Endothelial cell (in vitro differentiated cells): ENCODE results near the gene RUNX3. TPM values are rescaled to one million over a fixed set of nuclear protein-coding genes. Genes with fewer than 3 reads are reported as not detected.

Experiments
- DNase-seq: peaks from one replicate; pipeline ENCODE4 v3.0.0; 2021; ENCODE audit warnings: low spot score
- H3K27ac Mint-ChIP-seq: one replicate; pipeline ENCODE4 v1.8.0; 2021; ENCODE audit warnings: mixed read lengths, inconsistent platforms; ENCODE audit not compliant: unreplicated experiment
- H3K27me3 Mint-ChIP-seq: one replicate; pipeline ENCODE4 v1.8.0; 2021; ENCODE audit warnings: mild to moderate bottlenecking, moderate library complexity, mixed read lengths, inconsistent platforms; ENCODE audit not compliant: unreplicated experiment
- H3K36me3 Mint-ChIP-seq: one replicate; pipeline ENCODE4 v1.8.0; 2021; ENCODE audit warnings: mild to moderate bottlenecking, low read depth, mixed read lengths, inconsistent platforms; ENCODE audit not compliant: unreplicated experiment
- H3K4me1 Mint-ChIP-seq: one replicate; pipeline ENCODE4 v1.8.0; 2021; ENCODE audit warnings: mild to moderate bottlenecking, mixed read lengths, inconsistent platforms; ENCODE audit not compliant: unreplicated experiment
- H3K4me3 Mint-ChIP-seq: one replicate; pipeline ENCODE4 v1.8.0; 2021; ENCODE audit warnings: mild to moderate bottlenecking, mixed read lengths, inconsistent platforms; ENCODE audit not compliant: unreplicated experiment
- H3K9me3 Mint-ChIP-seq: one replicate; pipeline ENCODE4 v1.8.0; 2021; ENCODE audit warnings: mixed read lengths, inconsistent platforms; ENCODE audit not compliant: unreplicated experiment
- total RNA-seq: library from RNA; stranded (reverse); fragmentation: NEBNext Ultra II Directional; extraction: Animal tissue kit (Norgen Biotek cat#: 25700); gene quantifications from one replicate; pipeline ENCODE4 v1.2.1, GENCODE V29; 2021; ENCODE audit not compliant: unreplicated experiment
- TF ChIP-seq, protein P1 (sequence below): fragments of 200-600 bp; sonication (generic); IDR thresholded peaks from one replicate; pipeline ENCODE4 v1.5.0; 2021; ENCODE audit warnings: antibody characterized with exemption; ENCODE audit not compliant: unreplicated experiment

RUNX3 gene
- total RNA-seq, 1 donor from 2014 or later: 1.8 TPM

DNA sequence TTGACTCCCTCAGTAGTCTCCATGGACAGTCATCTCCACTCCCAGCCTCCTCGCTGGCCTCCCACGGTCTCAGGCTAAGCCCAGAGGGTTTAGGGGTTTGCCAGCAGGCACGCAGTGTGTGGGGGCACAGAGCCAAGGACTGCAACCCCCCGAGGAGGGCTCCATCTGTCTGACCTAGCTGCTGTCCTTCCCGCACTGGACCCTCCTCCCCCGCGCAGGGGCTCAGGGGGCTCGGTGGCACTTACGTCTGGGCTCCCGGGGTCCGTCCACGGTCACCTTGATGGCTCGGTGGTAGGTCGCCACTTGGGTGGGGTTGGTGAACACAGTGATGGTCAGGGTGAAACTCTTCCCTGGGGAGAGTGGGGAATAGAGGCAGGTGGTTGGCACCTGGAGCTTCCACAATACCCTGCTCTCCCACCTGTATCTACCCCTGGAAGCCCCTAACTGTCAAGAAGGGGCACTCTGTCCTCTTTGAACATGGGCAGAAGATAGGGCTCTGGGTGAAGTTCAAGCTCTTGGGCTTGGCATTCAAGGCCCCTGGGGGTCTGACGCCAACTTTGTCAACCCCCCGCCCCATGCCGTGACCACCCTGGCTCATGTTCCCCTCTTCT is 11.0 kb downstream of the RUNX3 start:
- no peak for DNase-seq
- Mint-ChIP-seq H3K4me3 (no peak overlapping the region), H3K27ac (no peak overlapping the region)

DNA sequence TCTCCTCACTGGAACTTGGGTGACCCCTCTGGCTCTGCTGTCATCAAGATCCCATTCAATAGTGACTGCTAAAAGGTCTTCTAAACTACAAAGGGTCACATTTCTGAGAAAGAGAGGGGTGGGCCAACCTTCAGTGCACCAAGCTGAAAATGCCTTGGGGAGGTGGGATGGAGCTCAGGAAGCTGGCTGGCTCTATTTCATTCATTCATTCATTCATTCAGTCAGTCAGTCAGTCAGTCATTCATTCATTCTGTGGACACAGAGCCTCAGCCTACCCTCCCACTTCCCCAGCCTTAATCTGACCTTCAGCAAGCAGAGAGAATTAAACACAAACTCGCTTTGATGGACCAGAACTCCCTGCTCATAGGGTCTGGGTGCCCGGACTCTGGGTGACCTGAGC is 11.7 kb downstream of the RUNX3 start:
- Mint-ChIP-seq H3K4me3 (no peak overlapping the region), H3K9me3 (no peaks in the 10 kb centered on the region), H3K27me3 (peaks cover 2% of the 10 kb centered on the region), H3K4me1 (peaks cover 16% of the 10 kb centered on the region), H3K27ac (no peak overlapping the region), H3K36me3 (no peaks in the 10 kb centered on the region)
- TF ChIP-seq, protein P1, sequence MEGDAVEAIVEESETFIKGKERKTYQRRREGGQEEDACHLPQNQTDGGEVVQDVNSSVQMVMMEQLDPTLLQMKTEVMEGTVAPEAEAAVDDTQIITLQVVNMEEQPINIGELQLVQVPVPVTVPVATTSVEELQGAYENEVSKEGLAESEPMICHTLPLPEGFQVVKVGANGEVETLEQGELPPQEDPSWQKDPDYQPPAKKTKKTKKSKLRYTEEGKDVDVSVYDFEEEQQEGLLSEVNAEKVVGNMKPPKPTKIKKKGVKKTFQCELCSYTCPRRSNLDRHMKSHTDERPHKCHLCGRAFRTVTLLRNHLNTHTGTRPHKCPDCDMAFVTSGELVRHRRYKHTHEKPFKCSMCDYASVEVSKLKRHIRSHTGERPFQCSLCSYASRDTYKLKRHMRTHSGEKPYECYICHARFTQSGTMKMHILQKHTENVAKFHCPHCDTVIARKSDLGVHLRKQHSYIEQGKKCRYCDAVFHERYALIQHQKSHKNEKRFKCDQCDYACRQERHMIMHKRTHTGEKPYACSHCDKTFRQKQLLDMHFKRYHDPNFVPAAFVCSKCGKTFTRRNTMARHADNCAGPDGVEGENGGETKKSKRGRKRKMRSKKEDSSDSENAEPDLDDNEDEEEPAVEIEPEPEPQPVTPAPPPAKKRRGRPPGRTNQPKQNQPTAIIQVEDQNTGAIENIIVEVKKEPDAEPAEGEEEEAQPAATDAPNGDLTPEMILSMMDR: no peak
- no peak for DNase-seq

More for the DNA sequence above, 11.0 kb downstream of the RUNX3 start:
- Mint-ChIP-seq H3K36me3 (no peaks in the 10 kb centered on the region), H3K4me1 (peaks cover 16% of the 10 kb centered on the region), H3K27me3 (peaks cover 2% of the 10 kb centered on the region), H3K9me3 (no peaks in the 10 kb centered on the region)
- TF ChIP-seq, protein P1: no peak

DNA sequence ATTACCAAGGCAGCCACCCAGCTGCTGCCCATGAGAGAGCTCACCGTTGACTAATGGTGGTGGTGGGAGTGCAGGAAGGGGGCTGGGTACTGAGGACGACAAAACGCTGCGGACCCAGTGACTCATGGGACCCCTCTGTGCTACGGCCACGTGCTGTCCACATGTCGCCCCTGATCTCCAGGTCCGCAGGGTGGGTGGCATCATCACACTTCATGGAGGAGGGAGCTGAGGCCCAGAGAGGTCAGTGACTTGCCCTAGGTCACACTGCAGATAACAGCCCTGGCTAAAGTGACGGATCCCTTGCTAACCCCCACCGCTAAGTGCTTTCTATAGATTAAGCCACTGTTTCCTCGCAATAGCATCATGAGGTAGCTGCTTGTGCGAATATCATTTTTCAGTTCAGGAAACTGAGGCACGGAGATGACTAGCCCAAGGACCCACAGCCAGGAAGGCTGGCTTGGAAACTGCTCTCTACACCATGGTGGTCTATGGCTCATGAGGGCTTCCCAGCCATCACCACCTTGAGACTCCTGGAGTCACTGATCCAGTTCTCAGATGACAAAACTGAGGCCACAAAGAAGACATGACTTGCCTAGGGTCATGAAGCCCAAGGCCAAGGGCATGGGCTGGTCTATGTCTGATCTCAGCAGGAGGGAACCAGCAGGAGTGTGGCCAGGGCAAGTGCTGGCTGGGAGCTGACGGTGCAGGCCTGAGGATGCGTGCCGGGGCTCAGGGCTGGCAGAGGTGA is 12.6 kb downstream of the RUNX3 start:
- Mint-ChIP-seq H3K27ac (no peak overlapping the region), H3K27me3 (peaks cover 2% of the 10 kb centered on the region), H3K4me3 (no peak overlapping the region), H3K9me3 (no peaks in the 10 kb centered on the region), H3K36me3 (no peaks in the 10 kb centered on the region), H3K4me1 (peaks cover 16% of the 10 kb centered on the region)
- DNase-seq: no peak
- TF ChIP-seq, protein P1: no peak

DNA sequence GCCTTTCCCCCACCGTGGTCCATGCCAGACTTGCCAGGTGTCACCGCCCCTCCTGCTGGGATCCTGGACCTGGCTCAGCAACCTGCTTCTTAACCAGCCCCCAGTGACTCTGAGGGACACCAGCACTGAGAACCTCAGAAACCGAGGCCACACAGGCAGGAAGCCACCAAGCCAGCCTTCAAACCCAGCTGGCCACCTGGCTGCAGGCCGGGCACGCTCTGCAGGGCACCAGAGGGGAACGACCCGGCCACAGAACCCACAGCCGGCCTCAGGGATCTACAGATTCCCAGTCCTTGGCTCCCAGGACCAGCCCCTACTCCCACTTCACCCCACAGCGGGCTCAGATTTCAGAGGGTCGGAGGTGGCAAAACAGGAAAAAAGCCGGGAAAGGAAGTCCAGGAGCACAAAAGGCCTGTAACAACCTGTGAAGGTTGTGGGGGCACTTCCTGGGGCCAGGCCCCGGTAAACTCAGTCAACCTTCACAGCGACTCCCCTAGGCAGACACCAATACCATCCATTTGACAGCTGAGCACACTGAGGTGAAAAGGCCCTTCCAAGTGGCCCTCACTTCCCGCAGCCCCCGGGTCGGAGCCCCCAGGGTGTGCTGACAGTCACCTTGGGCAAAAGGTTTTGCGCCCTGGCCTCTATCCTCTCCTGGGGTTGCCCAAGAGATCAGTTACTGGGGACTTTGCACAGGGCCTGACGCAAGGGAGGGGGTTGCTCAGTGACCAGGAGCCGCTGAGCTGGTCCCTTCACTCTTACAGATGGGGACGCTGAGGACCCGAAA is 14.1 kb downstream of the RUNX3 start:
- Mint-ChIP-seq H3K4me3 (no peak overlapping the region), H3K4me1 (peaks cover 16% of the 10 kb centered on the region), H3K27me3 (peaks cover 2% of the 10 kb centered on the region), H3K27ac (no peak overlapping the region), H3K9me3 (no peaks in the 10 kb centered on the region), H3K36me3 (peaks cover 1% of the 10 kb centered on the region)
- TF ChIP-seq, protein P1: no peak
- no peak for DNase-seq
